Cardiac muscle cell (in vitro differentiated cells and primary cell): ENCODE results near the gene CHCHD6. TPM values are rescaled to one million over a fixed set of nuclear protein-coding genes. Genes with fewer than 3 reads are reported as not detected.
A peak's percentile ranks its signal among the peaks of the same experiment; 100 is the strongest.

Experiments
- DNase-seq, 2 donors: peaks; one replicate each; pipeline versions ENCODE4 v3.0.0 to v3.0.0-alpha.2; 2010 to 2017; ENCODE audit warnings: low read depth in 1 of 2, low spot score in 1 of 2
- H3K27ac ChIP-seq: fragments of 200-600 bp; sonication (generic); 2 replicates; pipeline ENCODE4 v1.5.1; 2016
- H3K27me3 ChIP-seq: fragments of 200-600 bp; sonication (generic); 2 replicates; pipeline ENCODE4 v1.6.0; 2016; ENCODE audit warnings: control low read depth
- H3K36me3 ChIP-seq: fragments of 200-600 bp; sonication (generic); 2 replicates; pipeline ENCODE4 v1.5.1; 2016; ENCODE audit warnings: control low read depth
- H3K4me1 ChIP-seq: fragments of 200-600 bp; sonication (generic); 2 replicates; pipeline ENCODE4 v1.8.1; 2017; ENCODE audit warnings: low read depth, mild to moderate bottlenecking, mixed run types
- H3K4me3 ChIP-seq: fragments of 200-600 bp; sonication (generic); 2 replicates; pipeline ENCODE4 v1.5.1; 2016; ENCODE audit warnings: mild to moderate bottlenecking
- H3K9me3 ChIP-seq: fragments of 200-600 bp; sonication (generic); 2 replicates; pipeline ENCODE4 v1.5.1; 2017; ENCODE audit warnings: low read depth, mild to moderate bottlenecking, control low read depth
- polyA plus RNA-seq: library from polyadenylated mRNA; unstranded; fragments of >200 nt; fragmentation: Nextera tagmentation; extraction: Ambion mirVana; gene quantifications from 2 replicates; pipeline ENCODE4 v1.2.1, GENCODE V29; 2016
- total RNA-seq: library from RNA; depleted of rRNA; stranded (reverse); fragments of >200 nt; gene quantifications from 2 replicates; pipeline ENCODE4 v1.2.3, GENCODE V29; 2016
- TF ChIP-seq, protein P1 (sequence below): IDR thresholded peaks from 2 replicates; pipeline ENCODE4 v1.5.1; 2012; ENCODE audit warnings: low read depth, mild to moderate bottlenecking, low read length

The CHCHD6 gene
- total and polyA plus RNA-seq, 2 experiments from 2014 or later, result 76.0 to 102 TPM

GRCh38 chr3:126900859-126901540 is 197.0 kb downstream of the CHCHD6 start:
- TF ChIP-seq, protein P1, sequence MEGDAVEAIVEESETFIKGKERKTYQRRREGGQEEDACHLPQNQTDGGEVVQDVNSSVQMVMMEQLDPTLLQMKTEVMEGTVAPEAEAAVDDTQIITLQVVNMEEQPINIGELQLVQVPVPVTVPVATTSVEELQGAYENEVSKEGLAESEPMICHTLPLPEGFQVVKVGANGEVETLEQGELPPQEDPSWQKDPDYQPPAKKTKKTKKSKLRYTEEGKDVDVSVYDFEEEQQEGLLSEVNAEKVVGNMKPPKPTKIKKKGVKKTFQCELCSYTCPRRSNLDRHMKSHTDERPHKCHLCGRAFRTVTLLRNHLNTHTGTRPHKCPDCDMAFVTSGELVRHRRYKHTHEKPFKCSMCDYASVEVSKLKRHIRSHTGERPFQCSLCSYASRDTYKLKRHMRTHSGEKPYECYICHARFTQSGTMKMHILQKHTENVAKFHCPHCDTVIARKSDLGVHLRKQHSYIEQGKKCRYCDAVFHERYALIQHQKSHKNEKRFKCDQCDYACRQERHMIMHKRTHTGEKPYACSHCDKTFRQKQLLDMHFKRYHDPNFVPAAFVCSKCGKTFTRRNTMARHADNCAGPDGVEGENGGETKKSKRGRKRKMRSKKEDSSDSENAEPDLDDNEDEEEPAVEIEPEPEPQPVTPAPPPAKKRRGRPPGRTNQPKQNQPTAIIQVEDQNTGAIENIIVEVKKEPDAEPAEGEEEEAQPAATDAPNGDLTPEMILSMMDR, result no peak
- no peak overlapping the region for H3K4me3 ChIP-seq
- no peaks in the 10 kb centered on the region for H3K27me3 ChIP-seq
- H3K9me3 ChIP-seq, result no peaks in the 10 kb centered on the region
- H3K36me3 ChIP-seq, result no peaks in the 10 kb centered on the region
- H3K4me1 ChIP-seq, result peaks cover 17% of the 10 kb centered on the region
- H3K27ac ChIP-seq, result no peak overlapping the region
- no peak for DNase-seq

- no peak for DNase-seq
- H3K9me3 ChIP-seq, result no peaks in the 10 kb centered on the region
- H3K27ac ChIP-seq, result no peak overlapping the region
- no peaks in the 10 kb centered on the region for H3K36me3 ChIP-seq
- H3K4me3 ChIP-seq, result no peak overlapping the region
- TF ChIP-seq, protein P1, result no peak
- no peaks in the 10 kb centered on the region for H3K27me3 ChIP-seq
- H3K4me1 ChIP-seq, result peaks cover 13% of the 10 kb centered on the region
These were observed 197.6 kb downstream of the CHCHD6 start for GRCh38 chr3:126901631-126902030.

DNA sequence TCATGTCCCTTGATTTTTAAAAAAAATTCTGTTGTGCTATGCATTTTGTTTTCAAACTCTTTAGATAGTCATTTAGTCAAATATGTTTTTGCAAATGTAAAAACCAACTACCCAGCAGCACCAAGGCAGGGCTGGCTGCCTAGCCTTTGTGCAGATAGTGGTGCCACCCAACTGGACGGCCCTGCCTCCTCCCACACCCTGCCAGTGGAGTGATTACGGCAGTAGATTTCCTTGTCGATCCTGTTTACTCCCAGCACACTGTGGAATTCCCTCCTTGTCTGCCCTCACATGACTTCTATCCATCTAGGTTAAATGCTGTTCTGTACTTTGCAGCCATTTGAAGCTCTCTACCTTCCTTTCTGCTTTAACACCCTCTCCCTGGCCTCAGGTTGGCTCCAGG is 199.5 kb downstream of the CHCHD6 start:
- peaks cover under 1% of the 10 kb centered on the region for H3K4me1 ChIP-seq
- DNase-seq, result no peak
- H3K4me3 ChIP-seq, result no peak overlapping the region
- H3K27ac ChIP-seq, result no peak overlapping the region
- H3K9me3 ChIP-seq, result no peaks in the 10 kb centered on the region
- no peaks in the 10 kb centered on the region for H3K27me3 ChIP-seq
- H3K36me3 ChIP-seq, result no peaks in the 10 kb centered on the region
- TF ChIP-seq, protein P1, result no peak

DNA sequence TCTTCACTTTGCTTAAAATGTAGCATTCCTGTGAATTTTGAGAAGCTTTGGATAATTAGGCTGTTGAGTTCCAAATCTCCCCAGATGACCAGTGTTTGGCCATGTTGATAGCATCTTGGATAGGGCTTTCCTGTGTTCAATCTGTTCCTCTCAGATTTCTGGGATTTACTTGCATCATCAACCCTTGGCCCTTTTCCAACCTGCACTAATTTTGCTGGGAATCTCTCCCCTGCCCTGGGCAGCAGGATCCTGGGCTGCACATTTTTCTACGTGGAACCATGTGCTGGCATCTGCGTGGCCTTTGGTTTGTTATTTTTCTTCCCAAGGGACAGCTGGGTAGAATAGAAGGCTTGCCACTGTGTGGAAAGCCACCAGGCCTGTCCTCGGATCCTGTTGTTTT is 203.5 kb downstream of the CHCHD6 start:
- Histone ChIP-seq H3K4me1 (peaks cover 5% of the 10 kb centered on the region), H3K4me3 (no peak overlapping the region), H3K9me3 (no peaks in the 10 kb centered on the region), H3K27me3 (no peaks in the 10 kb centered on the region), H3K27ac (no peak overlapping the region), H3K36me3 (no peaks in the 10 kb centered on the region)
- TF ChIP-seq, protein P1, result no peak
- DNase-seq, result peak in 1 of 2 donors; percentile 71

GRCh38 chr3:126908752-126909275 is 204.8 kb downstream of the CHCHD6 start:
- H3K27ac ChIP-seq, result peak overlapping the region; percentile 28
- no peaks in the 10 kb centered on the region for H3K36me3 ChIP-seq
- no peaks in the 10 kb centered on the region for H3K27me3 ChIP-seq
- H3K9me3 ChIP-seq, result no peaks in the 10 kb centered on the region
- DNase-seq, result peak in 1 of 2 donors; percentile 29
- TF ChIP-seq, protein P1, result no peak
- H3K4me1 ChIP-seq, result peaks cover 5% of the 10 kb centered on the region
- no peak overlapping the region for H3K4me3 ChIP-seq
